Measurements from ENCODE around the gene CEACAM7. TPM values are rescaled to one million over a fixed set of nuclear protein-coding genes. Genes with fewer than 3 reads are reported as not detected.
"Not testable (repeated sequence)": the region's sequence is repeated elsewhere in the genome, so short reads cannot be mapped to it uniquely, and the experiment has no call there.

CEACAM7 gene
- total and polyA plus RNA-seq, 2 donors (not counting 1 experiment from before 2014, with no cell fraction given) = not detected

GRCh38 chr19:41666075-41666474, 22.0 kb downstream of the CEACAM7 start:
- WGBS (ENCODE audit: insufficient coverage) = 82% methylated on average over 2 of the region's 2 CpGs
- no peak for TF ChIP-seq EZH2 (IDR thresholded peaks at IDR 0.05; ENCODE audit: borderline replicate concordance, insufficient read depth, low read depth, low read length, poor library complexity, severe bottlenecking)
- TF ChIP-seq CTCF (IDR thresholded peaks at IDR 0.05) = no peak
- DNase-seq (no peak), ATAC-seq (ENCODE audit: low read depth) (no peak)
- Histone ChIP-seq H3K27ac (ENCODE audit: low read length in 2 of 2) (no peak overlapping the region), H3K79me2 (ENCODE audit: control insufficient read depth, insufficient read depth, low read length) (no peaks in the 10 kb centered on the region), H3K4me1 (ENCODE audit: control insufficient read depth in 2 of 2, insufficient read depth in 2 of 2, low read length in 2 of 2) (no peaks in the 10 kb centered on the region), H3K4me2 (replicated peaks; ENCODE audit: low read depth, low read length, poor library complexity, severe bottlenecking) (no peak overlapping the region), H3K9me3 (ENCODE audit: control extremely low read depth in 1 of 3, control insufficient read depth in 2 of 3, insufficient read depth in 1 of 3, low read length in 2 of 3) (peaks cover 3 to 15% (median 7%) of the 10 kb centered on the region in 3 donors), H3K9ac (ENCODE audit: low read length) (no peak overlapping the region), H3K4me3 (ENCODE audit: control extremely low read depth in 1 of 5, extremely low read depth in 1 of 5, insufficient read depth in 1 of 5, low read depth in 2 of 5, low read length in 4 of 5) (no peak overlapping the region), H4K20me1 (ENCODE audit: control insufficient read depth, insufficient read depth, low read length, poor library complexity, severe bottlenecking) (no peaks in the 10 kb centered on the region), H2AFZ (ENCODE audit: insufficient read depth, low read depth, low read length, poor library complexity, severe bottlenecking) (no peak overlapping the region), H3K36me3 (replicated peaks in 1 of 2; ENCODE audit: control extremely low read depth in 1 of 2, control insufficient read depth in 1 of 2, extremely low read depth in 1 of 2, insufficient read depth in 2 of 2, low read length in 1 of 2) (no peaks in the 10 kb centered on the region), H3K27me3 (replicated peaks in 1 of 4; ENCODE audit: control extremely low read depth in 1 of 4, control insufficient read depth in 3 of 4, insufficient read depth in 4 of 4, low read length in 3 of 4) (peaks cover 0 to 6% (median 5%) of the 10 kb centered on the region in 4 experiments)
- Mint-ChIP-seq H3K4me1 (no peaks in the 10 kb centered on the region), H3K27me3 (peaks cover 33% of the 10 kb centered on the region), H3K9me3 (ENCODE audit: insufficient read depth) (peaks cover 6% of the 10 kb centered on the region), H3K27ac (no peak overlapping the region), H3K4me3 (no peak overlapping the region)
- ChIA-PET POLR2A (no interaction called here), CTCF (no interaction called here)
- intact Hi-C loops (cut with micrococcal nuclease) = no loop called here

GRCh38 chr19:41657157-41657556, 30.9 kb downstream of the CEACAM7 start:
- intact Hi-C loops (cut with micrococcal nuclease) = no loop called here
- Histone ChIP-seq H3K4me3 (ENCODE audit: control extremely low read depth in 1 of 5, extremely low read depth in 1 of 5, insufficient read depth in 1 of 5, low read depth in 2 of 5, low read length in 4 of 5) (no peak overlapping the region), H3K36me3 (replicated peaks in 1 of 2; ENCODE audit: control extremely low read depth in 1 of 2, control insufficient read depth in 1 of 2, extremely low read depth in 1 of 2, insufficient read depth in 2 of 2, low read length in 1 of 2) (no peaks in the 10 kb centered on the region), H3K27ac (ENCODE audit: low read length in 2 of 2) (no peak overlapping the region), H3K9me3 (ENCODE audit: control extremely low read depth in 1 of 3, control insufficient read depth in 2 of 3, insufficient read depth in 1 of 3, low read length in 2 of 3) (peaks cover 0 to 4% (median 3%) of the 10 kb centered on the region in 3 donors), H2AFZ (ENCODE audit: insufficient read depth, low read depth, low read length, poor library complexity, severe bottlenecking) (no peak overlapping the region), H3K27me3 (replicated peaks in 1 of 4; ENCODE audit: control extremely low read depth in 1 of 4, control insufficient read depth in 3 of 4, insufficient read depth in 4 of 4, low read length in 3 of 4) (peaks cover 0 to 11% (median 5%) of the 10 kb centered on the region in 4 experiments), H4K20me1 (ENCODE audit: control insufficient read depth, insufficient read depth, low read length, poor library complexity, severe bottlenecking) (no peaks in the 10 kb centered on the region), H3K9ac (ENCODE audit: low read length) (no peak overlapping the region), H3K4me2 (replicated peaks; ENCODE audit: low read depth, low read length, poor library complexity, severe bottlenecking) (no peak overlapping the region), H3K79me2 (ENCODE audit: control insufficient read depth, insufficient read depth, low read length) (no peaks in the 10 kb centered on the region), H3K4me1 (ENCODE audit: control insufficient read depth in 2 of 2, insufficient read depth in 2 of 2, low read length in 2 of 2) (no peaks in the 10 kb centered on the region)
- Mint-ChIP-seq H3K27me3 (peaks cover 73% of the 10 kb centered on the region), H3K9me3 (ENCODE audit: insufficient read depth) (peaks cover 3% of the 10 kb centered on the region), H3K4me3 (no peak overlapping the region), H3K27ac (no peak overlapping the region), H3K4me1 (no peaks in the 10 kb centered on the region)
- DNase-seq (no peak), ATAC-seq (ENCODE audit: low read depth) (no peak)
- POLR2A ChIA-PET = no interaction called here
- no CpG with 5 or more reads among the region's 2 CpGs for WGBS (ENCODE audit: insufficient coverage)
- TF ChIP-seq CTCF (IDR thresholded peaks at IDR 0.05) = no peak
- TF ChIP-seq EZH2 (IDR thresholded peaks at IDR 0.05; ENCODE audit: borderline replicate concordance, insufficient read depth, low read depth, low read length, poor library complexity, severe bottlenecking) = no peak
- CTCF ChIA-PET = interaction anchor here (2.9 kb wide), 1 partner anchor 16 kb away, joined by 15 read pairs; no protein-coding TSS in a partner anchor

DNA sequence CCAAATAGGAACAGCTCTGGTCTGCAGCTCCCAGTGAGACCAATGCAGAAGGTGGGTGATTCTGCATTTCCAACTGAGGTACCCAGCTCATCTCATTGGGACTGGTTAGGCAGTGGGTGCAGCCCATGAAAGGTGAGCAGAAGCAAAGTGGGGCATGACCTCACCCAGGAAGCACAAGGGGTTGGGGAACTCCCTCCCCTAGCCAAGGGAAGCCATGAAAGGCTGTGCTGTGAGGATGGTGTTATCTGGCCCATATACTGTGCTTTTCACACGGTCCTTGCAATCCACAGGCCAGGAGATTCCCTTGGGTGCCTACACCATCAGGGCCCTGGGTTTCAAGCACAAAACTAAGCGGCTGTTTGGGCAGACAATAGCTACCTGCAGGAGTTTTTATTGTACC, 31.3 kb downstream of the CEACAM7 start:
- H3K27ac Mint-ChIP-seq; ATAC-seq (ENCODE audit: low read depth); H4K20me1 ChIP-seq (ENCODE audit: control insufficient read depth, insufficient read depth, low read length, poor library complexity, severe bottlenecking); POLR2A ChIA-PET; H3K79me2 ChIP-seq (ENCODE audit: control insufficient read depth, insufficient read depth, low read length); H2AFZ ChIP-seq (ENCODE audit: insufficient read depth, low read depth, low read length, poor library complexity, severe bottlenecking); H3K9me3 Mint-ChIP-seq (ENCODE audit: insufficient read depth); H3K27ac ChIP-seq (ENCODE audit: low read length in 2 of 2); H3K36me3 ChIP-seq (replicated peaks in 1 of 2; ENCODE audit: control extremely low read depth in 1 of 2, control insufficient read depth in 1 of 2, extremely low read depth in 1 of 2, insufficient read depth in 2 of 2, low read length in 1 of 2); H3K4me1 Mint-ChIP-seq; DNase-seq; H3K9me3 ChIP-seq (ENCODE audit: control extremely low read depth in 1 of 3, control insufficient read depth in 2 of 3, insufficient read depth in 1 of 3, low read length in 2 of 3); H3K4me1 ChIP-seq (ENCODE audit: control insufficient read depth in 2 of 2, insufficient read depth in 2 of 2, low read length in 2 of 2); H3K9ac ChIP-seq (ENCODE audit: low read length); H3K4me2 ChIP-seq (replicated peaks; ENCODE audit: low read depth, low read length, poor library complexity, severe bottlenecking); H3K4me3 ChIP-seq (ENCODE audit: control extremely low read depth in 1 of 5, extremely low read depth in 1 of 5, insufficient read depth in 1 of 5, low read depth in 2 of 5, low read length in 4 of 5); intact Hi-C loops (cut with micrococcal nuclease); H3K4me3 Mint-ChIP-seq: not testable (repeated sequence)
- peaks cover 76% of the 10 kb centered on the region for H3K27me3 Mint-ChIP-seq
- WGBS (ENCODE audit: insufficient coverage) = 75% methylated on average over 1 of the region's 2 CpGs
- H3K27me3 ChIP-seq (replicated peaks in 1 of 4; ENCODE audit: control extremely low read depth in 1 of 4, control insufficient read depth in 3 of 4, insufficient read depth in 4 of 4, low read length in 3 of 4) = peaks cover 0 to 15% (median 6%) of the 10 kb centered on the region in 4 experiments
- CTCF ChIA-PET = interaction anchor here (2.9 kb wide), 1 partner anchor 15 kb away, joined by 15 read pairs; no protein-coding TSS in a partner anchor

Measured in B cell (primary cell).